Activated gamma-delta T cell (primary cell): ENCODE measurements around the gene GLRA1.
"Not testable (repeated sequence)": the region's sequence is repeated elsewhere in the genome, so short reads cannot be mapped to it uniquely, and the experiment has no call there.

Source experiments
- DNase-seq: peaks from one replicate; lab custom pipeline; 2025; lab: John Stamatoyannopoulos, UW

GLRA1 gene

GRCh38 chr5:151881621-151882225 lies 42.9 kb downstream of the GLRA1 start:
- DNase-seq: no peak

GRCh38 chr5:151880324-151880723 lies 44.3 kb downstream of the GLRA1 start:
- no peak for DNase-seq

GRCh38 chr5:151873701-151874100 lies 51.0 kb downstream of the GLRA1 start:
- DNase-seq: no peak

GRCh38 chr5:151872701-151873100 lies 52.0 kb downstream of the GLRA1 start:
- DNase-seq: no peak

- DNase-seq: no peak
Measured at GRCh38 chr5:151870820-151871219, 53.8 kb downstream of the GLRA1 start.

GRCh38 chr5:151870271-151870670 lies 54.4 kb downstream of the GLRA1 start:
- no peak for DNase-seq

- no peak for DNase-seq
Measured at GRCh38 chr5:151869843-151870242, 54.8 kb downstream of the GLRA1 start.

- no peak for DNase-seq
Measured at GRCh38 chr5:151868451-151868850, 56.2 kb downstream of the GLRA1 start.

GRCh38 chr5:151864061-151864748 lies 60.4 kb downstream of the GLRA1 start:
- no peak for DNase-seq

GRCh38 chr5:151863566-151863965 lies 61.1 kb downstream of the GLRA1 start:
- DNase-seq: no peak

GRCh38 chr5:151862811-151863472 lies 61.7 kb downstream of the GLRA1 start:
- DNase-seq: no peak

GRCh38 chr5:151860867-151861266 lies 63.8 kb downstream of the GLRA1 start:
- DNase-seq: not testable (repeated sequence)

- DNase-seq: no peak
Measured at GRCh38 chr5:151856861-151857260, 67.8 kb downstream of the GLRA1 start.

- no peak for DNase-seq
Measured at GRCh38 chr5:151855701-151856100, 69.0 kb downstream of the GLRA1 start.

GRCh38 chr5:151847871-151848270 lies 76.8 kb downstream of the GLRA1 start:
- no peak for DNase-seq

GRCh38 chr5:151846765-151847164 lies 77.9 kb downstream of the GLRA1 start:
- no peak for DNase-seq

- not testable (repeated sequence) for DNase-seq
Measured at GRCh38 chr5:151832843-151833242, 91.8 kb downstream of the GLRA1 start.

- DNase-seq: no peak
Measured at GRCh38 chr5:151829370-151829769, 95.3 kb downstream of the GLRA1 start.

GRCh38 chr5:151825445-151825844 lies 99.2 kb downstream of the GLRA1 start:
- DNase-seq: no peak

GRCh38 chr5:151822141-151822540 lies 102.5 kb downstream of the GLRA1 start:
- DNase-seq: no peak

- DNase-seq: no peak
Measured at GRCh38 chr5:151820903-151821302, 103.7 kb downstream of the GLRA1 start.

GRCh38 chr5:151820271-151820670 lies 104.4 kb downstream of the GLRA1 start:
- no peak for DNase-seq

- DNase-seq: no peak
Measured at GRCh38 chr5:151819830-151820229, 104.8 kb downstream of the GLRA1 start.
